RWPE1 (cell line): ENCODE measurements around the gene MAP4K5.

ENCODE experiments used
- CTCF ChIA-PET: fragments of 350-600 bp; sonication (Branson Sonifier 250); formaldehyde crosslinking; extraction: SDS; loops from one replicate; lab custom pipeline; 2021; lab: Yijun Ruan, JAX
- POLR2A ChIA-PET: fragments of 400-600 bp; formaldehyde crosslinking; extraction: SDS; loops from one replicate; lab custom pipeline; 2020; ENCODE audit warnings: antibody characterized with exemption; ENCODE audit not compliant: low non-redundant PET; lab: Yijun Ruan, JAX
- DNase-seq: peaks from one replicate; pipeline ENCODE4 v3.0.0; 2012; ENCODE audit warnings: low spot score
- H3K27ac ChIP-seq: fragments of 450-650 bp; 2 replicates; pipeline ENCODE4 v1.5.1; 2017
- TF ChIP-seq, protein P1 (sequence below): fragments of 450-650 bp; conservative IDR thresholded peaks from 2 replicates; pipeline ENCODE4 v1.5.1; 2017; ENCODE audit warnings: low read depth, mild to moderate bottlenecking

Gene MAP4K5

DNA sequence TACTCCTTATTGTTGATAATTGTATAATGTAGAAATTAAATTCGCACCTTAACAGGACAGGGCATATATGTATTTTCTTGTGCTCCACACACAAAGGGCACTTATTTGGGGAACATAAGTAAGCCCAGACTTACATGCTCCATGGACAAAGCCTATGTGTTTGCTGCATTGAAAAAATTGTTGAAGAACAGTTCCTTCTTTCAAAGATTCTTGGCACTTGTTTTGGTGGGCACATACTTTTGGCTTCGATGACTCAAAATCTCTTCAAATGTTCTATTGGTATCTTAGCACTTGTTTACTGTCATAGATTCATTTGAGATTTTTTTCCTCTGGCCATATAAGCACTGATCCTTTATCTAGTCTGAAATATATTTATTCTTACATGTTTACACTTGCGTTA, 1.4 kb upstream of the MAP4K5 start:
- no peak for DNase-seq
- TF ChIP-seq, protein P1, sequence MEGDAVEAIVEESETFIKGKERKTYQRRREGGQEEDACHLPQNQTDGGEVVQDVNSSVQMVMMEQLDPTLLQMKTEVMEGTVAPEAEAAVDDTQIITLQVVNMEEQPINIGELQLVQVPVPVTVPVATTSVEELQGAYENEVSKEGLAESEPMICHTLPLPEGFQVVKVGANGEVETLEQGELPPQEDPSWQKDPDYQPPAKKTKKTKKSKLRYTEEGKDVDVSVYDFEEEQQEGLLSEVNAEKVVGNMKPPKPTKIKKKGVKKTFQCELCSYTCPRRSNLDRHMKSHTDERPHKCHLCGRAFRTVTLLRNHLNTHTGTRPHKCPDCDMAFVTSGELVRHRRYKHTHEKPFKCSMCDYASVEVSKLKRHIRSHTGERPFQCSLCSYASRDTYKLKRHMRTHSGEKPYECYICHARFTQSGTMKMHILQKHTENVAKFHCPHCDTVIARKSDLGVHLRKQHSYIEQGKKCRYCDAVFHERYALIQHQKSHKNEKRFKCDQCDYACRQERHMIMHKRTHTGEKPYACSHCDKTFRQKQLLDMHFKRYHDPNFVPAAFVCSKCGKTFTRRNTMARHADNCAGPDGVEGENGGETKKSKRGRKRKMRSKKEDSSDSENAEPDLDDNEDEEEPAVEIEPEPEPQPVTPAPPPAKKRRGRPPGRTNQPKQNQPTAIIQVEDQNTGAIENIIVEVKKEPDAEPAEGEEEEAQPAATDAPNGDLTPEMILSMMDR = no peak
- ChIA-PET POLR2A (no interaction called here), CTCF (no interaction called here)
- no peak overlapping the region for H3K27ac ChIP-seq

DNA sequence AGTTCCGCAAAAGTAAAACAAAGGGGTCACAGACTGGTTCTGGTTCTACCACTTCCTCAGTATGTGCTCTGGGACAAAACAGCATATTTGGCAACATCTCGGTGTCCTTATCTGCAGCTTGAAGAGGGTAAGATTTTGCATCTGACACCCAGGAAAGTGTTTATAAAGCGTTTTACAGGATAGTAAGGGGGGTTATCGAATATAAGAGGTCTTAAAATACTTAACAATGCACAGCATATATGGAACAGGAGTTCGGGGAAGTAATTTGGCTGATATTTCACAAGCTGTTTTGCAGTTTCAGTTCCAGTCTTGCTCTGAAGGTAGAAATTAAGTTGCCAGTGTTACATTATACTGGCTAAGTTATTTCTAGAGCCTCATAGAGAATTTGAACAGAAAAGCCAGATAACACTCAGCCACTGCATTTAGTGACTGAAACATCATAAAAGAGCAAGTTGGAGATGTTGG, 904 bp upstream of the MAP4K5 start:
- TF ChIP-seq, protein P1 = no peak
- ChIA-PET POLR2A (no interaction called here), CTCF (interaction anchor here (0.6 to 1.4 kb wide), 2 partner anchors 222 to 903 kb away, joined by 3 to 4 read pairs; no protein-coding TSS in a partner anchor)
- no peak overlapping the region for H3K27ac ChIP-seq
- DNase-seq = no peak

DNA sequence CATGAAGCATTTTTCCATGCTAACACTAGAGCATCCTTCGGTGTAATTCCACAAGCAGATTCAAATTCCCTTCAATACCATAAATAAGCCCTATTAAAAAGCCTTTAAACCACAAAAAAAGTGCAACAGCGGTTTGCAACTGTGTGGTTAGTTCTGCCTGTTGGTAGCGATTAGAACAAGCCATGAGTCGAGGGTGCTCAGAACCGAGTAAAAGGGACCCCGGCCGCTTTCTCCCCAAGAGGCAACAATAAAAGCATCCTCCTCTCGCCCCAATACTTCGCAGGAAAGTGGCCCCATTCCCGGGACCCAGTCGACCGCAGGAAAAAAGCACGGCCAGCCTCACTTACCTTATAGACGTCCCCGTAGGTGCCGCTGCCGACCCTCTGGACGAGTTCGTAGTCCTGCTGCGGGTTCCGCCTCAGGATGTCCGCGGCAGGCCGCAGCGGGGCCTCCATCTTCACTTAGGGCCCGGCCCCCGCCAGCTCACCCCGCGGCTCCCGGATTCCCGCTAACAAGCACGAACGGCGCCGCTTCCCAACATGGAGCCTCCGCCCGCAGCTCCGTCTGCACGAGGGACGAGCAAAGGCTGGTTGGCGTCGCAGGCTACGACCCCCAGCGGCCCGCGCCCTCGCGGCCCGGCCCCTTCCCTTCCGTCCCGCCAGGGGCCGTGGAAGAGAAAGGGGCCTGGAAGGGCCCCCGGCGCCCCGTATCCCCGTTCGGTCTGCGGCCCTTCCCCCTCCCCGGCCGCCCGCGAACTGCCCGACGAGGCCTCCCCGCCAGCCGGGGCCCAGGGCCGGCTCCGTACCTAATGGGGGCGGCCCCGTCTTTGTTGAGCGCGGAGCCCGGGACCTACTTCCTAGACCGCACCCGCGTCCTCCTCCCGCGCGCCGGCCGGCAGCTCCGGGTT, 521 bp downstream of the MAP4K5 start:
- peak; percentile 31 for DNase-seq
- TF ChIP-seq, protein P1 = no peak
- H3K27ac ChIP-seq = peak overlapping the region; percentile 87
- POLR2A ChIA-PET = no interaction called here
- CTCF ChIA-PET = interaction anchor here (0.6 to 1.4 kb wide), 6 partner anchors 28 to 221 kb away, joined by 3 to 5 read pairs (median 4); partner anchors contain the start of gene ATL1

DNA sequence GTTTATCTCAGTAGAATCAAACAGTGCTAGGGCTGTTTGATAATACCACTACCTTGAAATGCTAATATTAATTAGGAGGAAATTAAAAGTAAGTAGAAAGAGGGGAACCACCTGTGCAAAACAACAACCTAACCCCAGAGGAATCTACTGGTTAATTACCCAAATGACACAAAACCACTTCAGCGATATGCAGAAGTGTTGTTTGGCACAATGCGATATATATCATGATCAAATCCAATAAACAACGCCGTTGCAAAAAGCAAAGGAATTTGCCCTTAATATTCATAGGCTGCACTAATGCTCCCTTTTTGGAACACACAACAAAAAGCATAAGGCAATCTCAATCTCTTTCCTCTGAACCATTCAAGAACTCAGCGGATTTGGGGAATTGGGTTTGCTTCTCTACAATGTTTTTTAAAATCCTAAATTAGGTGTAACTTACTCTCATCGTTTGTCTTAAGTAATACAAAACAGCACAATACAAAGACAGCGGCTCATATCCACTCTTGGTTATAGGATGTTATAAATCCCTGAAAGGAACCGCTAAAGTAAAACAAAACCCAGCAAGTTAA, 1.5 kb downstream of the MAP4K5 start:
- TF ChIP-seq, protein P1 = no peak
- ChIA-PET CTCF (no interaction called here), POLR2A (no interaction called here)
- DNase-seq = no peak
- H3K27ac ChIP-seq = no peak overlapping the region

DNA sequence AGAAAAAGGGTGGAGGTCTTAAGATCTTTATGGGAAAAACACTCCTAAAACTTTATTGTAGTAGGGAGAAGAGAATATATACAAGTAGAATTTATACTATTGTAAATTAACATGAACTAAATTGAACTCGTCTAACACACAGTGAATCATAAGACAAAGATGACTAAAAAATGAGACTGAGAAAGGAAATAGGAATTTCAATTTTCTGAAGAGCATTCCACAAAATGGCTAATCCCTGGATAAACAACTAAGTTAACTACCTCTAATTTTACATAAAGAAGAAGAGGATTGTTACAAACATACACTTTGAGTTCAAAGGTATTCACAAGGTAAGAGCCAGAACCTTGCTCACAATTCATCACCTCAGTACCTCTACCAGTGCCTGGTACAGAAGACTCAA, 2.0 kb downstream of the MAP4K5 start:
- TF ChIP-seq, protein P1 = no peak
- peak; percentile 15 for DNase-seq
- H3K27ac ChIP-seq = no peak overlapping the region
- CTCF ChIA-PET = no interaction called here
- POLR2A ChIA-PET = no interaction called here
